Hepatic stellate cell (primary cell): ENCODE measurements around the gene ZNF490.

ENCODE experiments used
- DNase-seq: peaks from one replicate; pipeline ENCODE4 v3.0.0; 2011; ENCODE audit warnings: low spot score

ZNF490 gene

GRCh38 chr19:12543855-12544254, 66.8 kb downstream of the ZNF490 start:
- DNase-seq: no peak
